ENCODE results near the gene OSMR.
"Not testable (repeated sequence)": the region's sequence is repeated elsewhere in the genome, so short reads cannot be mapped to it uniquely, and the experiment has no call there.

Gene OSMR

GRCh38 chr5:38856660-38857059 lies 10.8 kb downstream of the OSMR start:
- no peak for TF ChIP-seq CTCF (IDR thresholded peaks at IDR 0.05; ENCODE audit: insufficient read depth, low read depth, low read length, missing control alignments)
- DNase-seq (ENCODE audit: low read depth), result no peak
- H3K4me3 ChIP-seq (ENCODE audit: low read length), result no peak overlapping the region

- no peak for TF ChIP-seq CTCF (IDR thresholded peaks at IDR 0.05; ENCODE audit: insufficient read depth, low read depth, low read length, missing control alignments)
- no peak for DNase-seq (ENCODE audit: low read depth)
- H3K4me3 ChIP-seq (ENCODE audit: low read length), result no peak overlapping the region
Observed at GRCh38 chr5:38858839-38859238, 13.0 kb downstream of the OSMR start.

- not testable (repeated sequence) for H3K4me3 ChIP-seq (ENCODE audit: low read length); DNase-seq (ENCODE audit: low read depth)
Observed at GRCh38 chr5:38861986-38862770, 16.4 kb downstream of the OSMR start.

- DNase-seq (ENCODE audit: low read depth), result no peak
- H3K4me3 ChIP-seq (ENCODE audit: low read length), result no peak overlapping the region
- no peak for TF ChIP-seq CTCF (IDR thresholded peaks at IDR 0.05; ENCODE audit: insufficient read depth, low read depth, low read length, missing control alignments)
Observed at GRCh38 chr5:38866362-38867031, 20.7 kb downstream of the OSMR start.

- no peak for DNase-seq (ENCODE audit: low read depth)
- no peak for TF ChIP-seq CTCF (IDR thresholded peaks at IDR 0.05; ENCODE audit: insufficient read depth, low read depth, low read length, missing control alignments)
- H3K4me3 ChIP-seq (ENCODE audit: low read length), result no peak overlapping the region
Observed at GRCh38 chr5:38867032-38867398, 21.2 kb downstream of the OSMR start.

- no peak overlapping the region for H3K4me3 ChIP-seq (ENCODE audit: low read length)
- no peak for TF ChIP-seq CTCF (IDR thresholded peaks at IDR 0.05; ENCODE audit: insufficient read depth, low read depth, low read length, missing control alignments)
- no peak for DNase-seq (ENCODE audit: low read depth)
Observed at GRCh38 chr5:38867416-38867815, 21.6 kb downstream of the OSMR start.

GRCh38 chr5:38870595-38870994 lies 24.8 kb downstream of the OSMR start:
- no peak overlapping the region for H3K4me3 ChIP-seq (ENCODE audit: low read length)
- DNase-seq (ENCODE audit: low read depth), result no peak
- no peak for TF ChIP-seq CTCF (IDR thresholded peaks at IDR 0.05; ENCODE audit: insufficient read depth, low read depth, low read length, missing control alignments)

Data from epithelial cell of esophagus (primary cell).